ENCODE data around the gene EMC10.

DNA sequence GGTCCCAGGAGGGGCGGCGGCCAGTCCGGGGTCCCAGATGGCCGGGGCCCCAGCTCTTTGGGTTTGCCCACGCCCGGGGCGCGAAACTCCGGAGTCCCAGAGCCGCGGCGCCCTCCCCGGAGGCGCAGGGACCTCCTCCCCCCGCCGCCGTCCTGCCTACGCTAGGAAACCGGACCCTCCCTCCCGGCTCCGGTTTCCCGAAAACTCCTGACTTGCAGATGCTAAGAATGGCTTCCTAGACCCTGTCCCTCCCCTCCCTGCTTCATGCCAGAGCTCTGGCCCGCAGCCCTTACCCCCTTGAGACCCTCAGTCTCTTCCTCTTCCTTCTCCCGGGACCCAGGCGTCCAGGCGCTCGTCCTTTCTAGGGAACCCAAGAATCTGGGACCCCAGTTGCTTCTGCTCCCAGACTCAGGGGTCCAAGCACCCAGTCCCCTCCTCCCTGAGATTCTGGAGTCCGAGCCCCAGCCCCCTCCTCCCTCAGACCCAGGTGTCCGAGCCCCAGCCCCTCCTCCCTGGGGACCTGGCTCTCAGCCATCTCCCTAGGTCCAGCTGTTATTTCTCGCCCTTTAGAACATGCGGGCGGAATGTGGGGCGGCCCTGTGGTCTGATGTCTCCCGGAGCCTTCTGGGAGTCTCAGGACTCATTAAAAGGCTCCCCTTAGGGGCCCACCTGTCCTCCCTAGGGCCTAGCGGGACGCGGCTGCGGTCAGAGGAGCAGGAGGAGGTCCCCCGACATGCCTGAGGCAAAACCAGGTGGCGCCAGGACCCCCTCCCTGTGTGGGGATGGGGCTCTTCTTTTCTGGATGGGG is 43.9 kb upstream of the EMC10 start, which contains the start of gene MYBPC2:
- TF ChIP-seq, protein P1, sequence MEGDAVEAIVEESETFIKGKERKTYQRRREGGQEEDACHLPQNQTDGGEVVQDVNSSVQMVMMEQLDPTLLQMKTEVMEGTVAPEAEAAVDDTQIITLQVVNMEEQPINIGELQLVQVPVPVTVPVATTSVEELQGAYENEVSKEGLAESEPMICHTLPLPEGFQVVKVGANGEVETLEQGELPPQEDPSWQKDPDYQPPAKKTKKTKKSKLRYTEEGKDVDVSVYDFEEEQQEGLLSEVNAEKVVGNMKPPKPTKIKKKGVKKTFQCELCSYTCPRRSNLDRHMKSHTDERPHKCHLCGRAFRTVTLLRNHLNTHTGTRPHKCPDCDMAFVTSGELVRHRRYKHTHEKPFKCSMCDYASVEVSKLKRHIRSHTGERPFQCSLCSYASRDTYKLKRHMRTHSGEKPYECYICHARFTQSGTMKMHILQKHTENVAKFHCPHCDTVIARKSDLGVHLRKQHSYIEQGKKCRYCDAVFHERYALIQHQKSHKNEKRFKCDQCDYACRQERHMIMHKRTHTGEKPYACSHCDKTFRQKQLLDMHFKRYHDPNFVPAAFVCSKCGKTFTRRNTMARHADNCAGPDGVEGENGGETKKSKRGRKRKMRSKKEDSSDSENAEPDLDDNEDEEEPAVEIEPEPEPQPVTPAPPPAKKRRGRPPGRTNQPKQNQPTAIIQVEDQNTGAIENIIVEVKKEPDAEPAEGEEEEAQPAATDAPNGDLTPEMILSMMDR (IDR thresholded peaks at IDR 0.05; ENCODE audit: low read depth, low read length, poor library complexity, severe bottlenecking): no peak
- no peak for TF ChIP-seq EZH2phosphoT487 (IDR thresholded peaks at IDR 0.05; ENCODE audit: borderline replicate concordance, low read length)
